Bronchial epithelial cell (primary cell): ENCODE data around the gene SLC16A9. TPM values are rescaled to one million over a fixed set of nuclear protein-coding genes. Genes with fewer than 3 reads are reported as not detected.
A peak's percentile ranks its signal among the peaks of the same experiment; 100 is the strongest.

ENCODE experiments used
- DNase-seq: peaks from one replicate; pipeline ENCODE4 v3.0.0-alpha.2; 2010; ENCODE audit warnings: low read depth
- FAIRE-seq: peaks from 2 replicates; lab custom pipeline; 2011; peaks lifted over from hg19 to GRCh38; lab: Jason Lieb, UNC
- H3K27me3 ChIP-seq: 2 replicates; pipeline ENCODE4 v1.5.1; 2011; ENCODE audit warnings: low read length; ENCODE audit not compliant: control insufficient read depth, insufficient read depth
- H3K36me3 ChIP-seq: 2 replicates; pipeline ENCODE4 v1.5.1; 2011; ENCODE audit warnings: low read length; ENCODE audit not compliant: control insufficient read depth, insufficient read depth
- H3K4me3 ChIP-seq: 2 replicates; pipeline ENCODE4 v1.5.1; 2011; ENCODE audit warnings: mild to moderate bottlenecking, low read depth, low read length, control low read depth
- total RNA-seq: library from RNA; depleted of rRNA; stranded (reverse); fragments of >200 nt; gene quantifications from 2 replicates; pipeline ENCODE4 v1.2.1, GENCODE V29; 2014
- TF ChIP-seq, protein P1 (sequence below): IDR thresholded peaks from 2 replicates; pipeline ENCODE4 v1.5.1; 2011; ENCODE audit warnings: mild to moderate bottlenecking, moderate library complexity, low read length, control low read depth, inconsistent platforms; ENCODE audit not compliant: insufficient read depth, severe bottlenecking

The SLC16A9 gene
- total RNA-seq, 1 donor from 2014 or later: 2.9 TPM

DNA sequence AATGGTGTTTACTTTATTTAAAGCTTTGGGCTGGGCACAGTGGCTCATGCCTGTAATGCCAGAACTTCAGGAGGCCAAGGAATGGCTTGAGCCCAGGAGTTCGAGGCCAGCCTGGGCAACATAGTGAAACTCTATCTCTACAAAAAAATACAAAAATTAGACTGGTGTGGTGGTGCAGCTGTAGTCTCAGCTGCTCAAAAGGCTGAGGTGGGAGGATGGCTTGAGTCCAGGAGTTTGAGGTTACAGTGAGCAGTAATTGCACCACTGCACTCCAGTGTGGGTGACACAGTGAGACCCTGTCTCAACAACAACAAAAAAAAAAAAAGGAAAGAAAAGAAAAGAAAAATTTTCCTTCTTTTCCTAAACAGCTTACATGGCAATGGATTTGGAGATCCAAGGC is 22.0 kb downstream of the SLC16A9 start:
- DNase-seq (no peak), FAIRE-seq (no peak)
- Histone ChIP-seq H3K4me3 (no peak overlapping the region), H3K36me3 (no peaks in the 10 kb centered on the region), H3K27me3 (no peaks in the 10 kb centered on the region)
- TF ChIP-seq, protein P1, sequence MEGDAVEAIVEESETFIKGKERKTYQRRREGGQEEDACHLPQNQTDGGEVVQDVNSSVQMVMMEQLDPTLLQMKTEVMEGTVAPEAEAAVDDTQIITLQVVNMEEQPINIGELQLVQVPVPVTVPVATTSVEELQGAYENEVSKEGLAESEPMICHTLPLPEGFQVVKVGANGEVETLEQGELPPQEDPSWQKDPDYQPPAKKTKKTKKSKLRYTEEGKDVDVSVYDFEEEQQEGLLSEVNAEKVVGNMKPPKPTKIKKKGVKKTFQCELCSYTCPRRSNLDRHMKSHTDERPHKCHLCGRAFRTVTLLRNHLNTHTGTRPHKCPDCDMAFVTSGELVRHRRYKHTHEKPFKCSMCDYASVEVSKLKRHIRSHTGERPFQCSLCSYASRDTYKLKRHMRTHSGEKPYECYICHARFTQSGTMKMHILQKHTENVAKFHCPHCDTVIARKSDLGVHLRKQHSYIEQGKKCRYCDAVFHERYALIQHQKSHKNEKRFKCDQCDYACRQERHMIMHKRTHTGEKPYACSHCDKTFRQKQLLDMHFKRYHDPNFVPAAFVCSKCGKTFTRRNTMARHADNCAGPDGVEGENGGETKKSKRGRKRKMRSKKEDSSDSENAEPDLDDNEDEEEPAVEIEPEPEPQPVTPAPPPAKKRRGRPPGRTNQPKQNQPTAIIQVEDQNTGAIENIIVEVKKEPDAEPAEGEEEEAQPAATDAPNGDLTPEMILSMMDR: no peak

DNA sequence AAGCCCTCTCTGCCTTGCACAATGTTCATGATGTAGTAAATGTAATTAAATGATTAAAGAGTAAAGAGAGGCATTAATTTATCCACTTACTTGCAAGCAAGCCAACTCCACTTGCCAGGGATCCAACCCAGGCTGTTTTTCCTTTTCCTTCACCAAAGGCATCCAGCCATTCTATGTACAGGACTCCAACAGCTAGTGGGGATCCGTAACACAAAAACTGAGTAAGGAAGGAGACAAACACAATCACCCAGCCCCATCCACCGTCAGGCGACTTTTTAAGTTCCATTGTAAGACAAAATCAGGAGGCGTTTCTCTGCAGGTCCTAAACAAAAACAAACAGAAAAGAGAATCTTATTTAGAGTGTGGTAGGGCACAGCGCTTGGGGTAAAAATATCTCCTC is 25.6 kb downstream of the SLC16A9 start:
- Histone ChIP-seq H3K4me3 (no peak overlapping the region), H3K36me3 (no peaks in the 10 kb centered on the region), H3K27me3 (no peaks in the 10 kb centered on the region)
- TF ChIP-seq, protein P1: no peak
- FAIRE-seq: no peak
- no peak for DNase-seq

DNA sequence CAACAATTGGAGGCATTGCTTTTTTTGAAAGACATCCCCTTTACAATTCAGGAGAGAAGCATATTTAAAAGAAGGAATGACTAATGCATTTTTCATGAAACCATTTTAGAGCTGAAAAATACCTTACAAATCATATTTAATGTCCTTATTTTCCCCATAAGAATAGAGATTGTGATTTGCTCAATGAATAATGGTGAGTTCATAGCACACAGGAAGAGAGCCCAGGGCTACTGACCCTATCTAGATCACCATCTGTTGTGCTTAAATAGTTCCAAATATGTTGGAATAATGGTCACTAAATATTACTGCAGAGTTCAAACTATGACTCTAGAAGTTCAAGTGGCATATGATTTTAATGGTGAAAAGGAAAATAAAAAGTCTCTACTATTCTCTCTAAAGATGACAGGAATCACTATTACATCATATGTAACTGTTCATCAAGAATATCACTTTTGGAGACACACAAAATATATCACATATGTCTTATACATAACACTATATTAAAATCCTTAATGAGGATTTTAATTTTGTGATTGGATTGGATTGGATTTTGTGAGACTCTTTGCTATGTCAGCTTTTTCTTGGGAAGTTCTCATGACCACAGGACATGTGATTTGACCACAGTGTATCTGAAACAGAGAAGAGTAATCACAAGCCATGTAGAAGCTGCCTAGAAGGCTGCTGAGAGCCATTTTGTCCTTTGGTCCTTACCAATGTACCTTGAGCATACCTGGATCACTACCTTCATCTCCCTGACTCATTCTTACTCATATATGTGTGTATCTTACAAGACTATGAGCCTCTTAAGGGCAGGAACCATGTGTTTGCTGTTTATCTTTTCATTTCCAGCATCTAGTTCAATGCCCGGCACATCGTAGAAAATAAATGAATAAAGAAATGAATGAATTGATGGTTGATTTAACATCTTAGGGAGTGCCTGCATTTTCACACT is 26.4 kb downstream of the SLC16A9 start:
- FAIRE-seq: no peak

DNA sequence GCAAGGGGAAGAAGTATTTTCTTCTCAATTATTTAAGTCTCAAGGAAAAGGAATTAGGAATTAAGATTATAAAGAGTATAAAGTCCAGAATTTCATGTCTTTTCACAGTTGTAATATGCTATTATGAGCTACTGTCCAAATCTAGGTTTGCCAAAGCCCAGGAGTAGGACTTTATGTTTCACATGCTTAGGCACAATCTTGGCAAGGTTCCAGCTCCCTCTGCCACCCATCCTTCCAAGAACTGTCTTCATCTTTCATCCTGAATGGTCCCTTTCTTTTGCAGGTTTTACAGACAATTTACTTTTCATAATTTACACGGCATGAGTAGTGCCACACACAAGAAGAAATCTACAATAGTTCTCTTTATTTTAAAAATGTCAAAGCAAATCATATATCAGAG is 29.5 kb downstream of the SLC16A9 start:
- Histone ChIP-seq H3K36me3 (no peaks in the 10 kb centered on the region), H3K27me3 (no peaks in the 10 kb centered on the region), H3K4me3 (no peak overlapping the region)
- TF ChIP-seq, protein P1: no peak
- FAIRE-seq (no peak), DNase-seq (no peak)

More for the DNA sequence above, 26.4 kb downstream of the SLC16A9 start:
- no peak overlapping the region for H3K4me3 ChIP-seq
- TF ChIP-seq, protein P1: no peak
- peak; percentile 61 for DNase-seq
- no peaks in the 10 kb centered on the region for H3K36me3 ChIP-seq
- H3K27me3 ChIP-seq: no peaks in the 10 kb centered on the region

DNA sequence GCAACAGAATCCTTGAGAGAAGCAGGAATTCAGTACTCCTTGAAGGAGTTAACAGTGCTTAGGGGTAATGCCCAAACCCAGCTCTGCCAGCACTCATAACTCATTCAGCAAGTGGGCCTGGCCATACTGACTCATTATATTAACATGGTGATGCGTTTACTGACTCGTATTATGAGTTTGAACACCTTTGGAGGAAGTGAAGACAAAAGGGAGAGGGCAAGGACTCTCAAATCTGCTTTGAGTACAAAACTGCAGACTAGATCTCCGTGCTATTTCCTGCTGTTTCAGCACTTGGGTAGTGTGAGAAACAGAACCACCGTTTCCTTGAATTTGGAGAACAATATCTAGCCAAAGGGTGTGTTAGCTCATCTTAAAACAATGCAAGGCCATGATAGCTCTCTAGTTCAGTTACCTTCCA is 30.8 kb downstream of the SLC16A9 start:
- Histone ChIP-seq H3K27me3 (no peaks in the 10 kb centered on the region), H3K4me3 (no peak overlapping the region), H3K36me3 (no peaks in the 10 kb centered on the region)
- FAIRE-seq: no peak
- DNase-seq: peak; percentile 93
- TF ChIP-seq, protein P1: no peak
